Choroid plexus epithelial cell (primary cell): ENCODE results near the gene FBXO7.

Source experiments
- DNase-seq: peaks from one replicate; pipeline ENCODE4 v3.0.0-alpha.2; 2010; ENCODE audit warnings: low read depth
- H3K4me3 ChIP-seq: 2 replicates; pipeline ENCODE4 v1.5.1; 2011; ENCODE audit warnings: low read depth, mild to moderate bottlenecking, control low read depth, low read length, moderate library complexity
- TF ChIP-seq, protein P1 (sequence below): conservative IDR thresholded peaks from 2 replicates; pipeline ENCODE4 v1.5.1; 2011; ENCODE audit warnings: low read depth, mild to moderate bottlenecking, control low read depth, inconsistent platforms, low read length, moderate library complexity

FBXO7 gene

DNA sequence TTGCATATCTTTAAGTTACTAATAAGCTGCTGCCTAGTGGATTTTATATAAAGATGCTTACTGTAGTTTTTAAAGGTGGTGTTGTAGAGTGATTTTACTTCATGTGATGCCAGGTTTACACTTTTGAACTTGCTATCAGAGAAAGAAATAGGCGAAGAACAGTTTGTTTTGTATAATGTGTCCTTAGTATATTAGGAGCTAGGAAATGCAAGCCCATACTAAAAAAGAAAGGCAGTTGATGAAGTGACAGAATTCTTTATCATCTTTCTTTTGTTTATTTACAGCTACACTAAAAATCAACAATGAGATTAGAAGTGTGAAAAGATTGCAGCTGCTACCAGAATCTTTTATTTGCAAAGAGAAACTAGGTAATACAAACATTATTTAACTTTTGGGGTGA is 12.8 kb downstream of the FBXO7 start:
- TF ChIP-seq, protein P1, sequence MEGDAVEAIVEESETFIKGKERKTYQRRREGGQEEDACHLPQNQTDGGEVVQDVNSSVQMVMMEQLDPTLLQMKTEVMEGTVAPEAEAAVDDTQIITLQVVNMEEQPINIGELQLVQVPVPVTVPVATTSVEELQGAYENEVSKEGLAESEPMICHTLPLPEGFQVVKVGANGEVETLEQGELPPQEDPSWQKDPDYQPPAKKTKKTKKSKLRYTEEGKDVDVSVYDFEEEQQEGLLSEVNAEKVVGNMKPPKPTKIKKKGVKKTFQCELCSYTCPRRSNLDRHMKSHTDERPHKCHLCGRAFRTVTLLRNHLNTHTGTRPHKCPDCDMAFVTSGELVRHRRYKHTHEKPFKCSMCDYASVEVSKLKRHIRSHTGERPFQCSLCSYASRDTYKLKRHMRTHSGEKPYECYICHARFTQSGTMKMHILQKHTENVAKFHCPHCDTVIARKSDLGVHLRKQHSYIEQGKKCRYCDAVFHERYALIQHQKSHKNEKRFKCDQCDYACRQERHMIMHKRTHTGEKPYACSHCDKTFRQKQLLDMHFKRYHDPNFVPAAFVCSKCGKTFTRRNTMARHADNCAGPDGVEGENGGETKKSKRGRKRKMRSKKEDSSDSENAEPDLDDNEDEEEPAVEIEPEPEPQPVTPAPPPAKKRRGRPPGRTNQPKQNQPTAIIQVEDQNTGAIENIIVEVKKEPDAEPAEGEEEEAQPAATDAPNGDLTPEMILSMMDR = no peak
- no peak overlapping the region for H3K4me3 ChIP-seq
- DNase-seq = no peak

DNA sequence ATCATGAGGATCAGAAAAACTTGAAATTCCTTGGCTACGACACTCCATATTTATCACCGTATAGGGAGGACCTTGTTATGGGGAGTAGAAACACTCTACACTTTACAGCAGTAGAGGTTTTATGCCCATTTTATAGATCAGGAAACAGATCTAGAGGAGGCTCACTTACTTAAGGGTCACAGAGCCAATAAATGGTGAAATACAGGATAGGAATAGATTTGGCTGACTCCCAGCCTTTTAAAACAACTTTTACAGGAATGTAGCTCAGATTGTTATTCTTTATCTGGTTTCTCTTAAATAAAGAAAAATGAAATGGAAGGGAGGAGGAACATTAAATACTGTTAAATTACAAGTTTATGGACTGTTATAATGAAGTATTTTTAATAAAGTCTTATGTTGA is 14.8 kb downstream of the FBXO7 start:
- DNase-seq = peak; percentile 23
- H3K4me3 ChIP-seq = no peak overlapping the region
- TF ChIP-seq, protein P1 = no peak

DNA sequence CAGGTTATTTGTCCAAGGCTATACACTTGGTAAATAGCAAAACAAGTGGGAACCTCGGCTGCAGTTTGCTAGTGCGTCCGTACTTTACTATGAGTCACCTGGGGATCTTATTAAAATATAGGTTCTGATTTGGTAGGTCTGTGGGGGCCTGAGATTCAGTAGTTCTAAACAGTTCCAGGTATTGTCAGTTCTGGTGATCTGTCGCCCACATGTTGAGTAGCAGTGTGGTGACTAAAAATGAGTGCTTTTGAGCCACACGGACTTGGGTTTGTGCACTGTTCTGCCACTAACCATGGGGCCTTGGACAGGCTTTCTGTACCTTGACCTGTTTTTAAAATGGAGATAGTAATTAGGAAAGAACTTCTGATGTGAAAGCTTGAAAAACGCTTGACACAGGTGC is 15.7 kb downstream of the FBXO7 start:
- TF ChIP-seq, protein P1 = no peak
- no peak for DNase-seq
- H3K4me3 ChIP-seq = no peak overlapping the region

GRCh38 chr22:32492111-32492510 is 17.5 kb downstream of the FBXO7 start:
- H3K4me3 ChIP-seq = no peak overlapping the region
- DNase-seq = no peak
- TF ChIP-seq, protein P1 = no peak

DNA sequence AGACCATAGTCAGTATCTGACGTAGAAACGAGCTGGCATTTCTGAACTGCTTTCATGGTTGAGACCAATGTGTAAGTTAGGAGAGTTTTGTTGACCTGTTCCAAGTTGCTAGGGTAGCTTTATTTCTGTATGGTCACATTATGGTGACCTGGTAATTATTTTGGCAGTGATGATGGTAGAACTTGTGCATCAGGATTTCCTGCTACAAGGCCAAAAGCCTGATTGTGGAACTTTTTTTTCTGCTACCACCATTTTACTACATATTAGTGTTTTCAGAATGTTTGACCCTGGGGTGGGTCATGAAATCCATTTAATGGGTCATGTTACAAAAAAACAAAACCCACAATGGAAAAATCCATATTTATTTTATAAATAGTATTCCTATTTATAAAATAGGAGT is 18.9 kb downstream of the FBXO7 start:
- DNase-seq = no peak
- TF ChIP-seq, protein P1 = no peak
- no peak overlapping the region for H3K4me3 ChIP-seq

GRCh38 chr22:32494971-32495370 is 20.4 kb downstream of the FBXO7 start:
- no peak overlapping the region for H3K4me3 ChIP-seq
- TF ChIP-seq, protein P1 = no peak
- no peak for DNase-seq

- TF ChIP-seq, protein P1 = no peak
- no peak for DNase-seq
- no peak overlapping the region for H3K4me3 ChIP-seq
Measured at GRCh38 chr22:32499666-32500065, 25.1 kb downstream of the FBXO7 start.
